ENCODE results near the gene PLEKHJ1.

DNA sequence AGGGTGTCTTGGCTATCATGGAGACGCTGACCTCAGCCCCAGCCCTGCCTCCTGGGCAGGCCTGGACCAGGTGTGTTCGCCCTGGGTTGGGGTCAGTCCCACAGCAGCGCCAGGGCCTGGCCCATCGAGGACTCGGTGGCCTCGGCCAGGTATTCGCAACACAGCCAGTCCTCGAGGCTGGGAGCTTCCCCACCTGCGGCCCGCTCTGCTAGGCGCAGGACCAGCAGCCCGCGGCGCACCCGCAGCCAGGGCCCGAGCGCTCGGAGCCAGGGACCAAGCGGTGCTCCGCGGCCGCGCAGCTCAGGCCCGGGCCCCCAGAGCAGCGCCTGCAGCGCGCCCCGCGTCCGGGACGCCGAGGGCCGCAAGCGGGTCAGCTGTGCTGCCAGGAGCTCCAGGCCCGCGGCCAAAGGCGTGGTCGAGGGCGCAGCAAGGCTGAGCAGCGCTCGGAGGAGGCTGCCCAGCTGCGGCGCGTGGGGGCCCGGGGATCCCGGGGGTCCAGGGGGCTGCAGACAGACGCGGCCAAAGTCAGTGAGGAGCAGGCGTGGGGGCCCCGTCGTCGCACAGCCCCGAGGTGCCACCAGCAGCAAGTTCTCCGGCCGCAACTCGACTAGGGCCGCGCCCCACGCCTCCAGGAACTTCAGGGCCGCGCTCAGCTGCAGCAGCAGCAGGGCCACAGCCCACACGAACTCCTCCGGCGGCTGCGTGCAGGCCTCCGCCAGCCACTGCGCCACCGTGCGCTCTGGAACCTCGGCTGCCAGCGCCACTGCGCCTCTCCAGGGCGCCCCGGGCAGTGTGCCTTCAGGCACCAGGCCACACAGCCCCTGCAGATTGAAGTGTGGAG, 39.7 kb upstream of the PLEKHJ1 start:
- TF ChIP-seq, protein P1, sequence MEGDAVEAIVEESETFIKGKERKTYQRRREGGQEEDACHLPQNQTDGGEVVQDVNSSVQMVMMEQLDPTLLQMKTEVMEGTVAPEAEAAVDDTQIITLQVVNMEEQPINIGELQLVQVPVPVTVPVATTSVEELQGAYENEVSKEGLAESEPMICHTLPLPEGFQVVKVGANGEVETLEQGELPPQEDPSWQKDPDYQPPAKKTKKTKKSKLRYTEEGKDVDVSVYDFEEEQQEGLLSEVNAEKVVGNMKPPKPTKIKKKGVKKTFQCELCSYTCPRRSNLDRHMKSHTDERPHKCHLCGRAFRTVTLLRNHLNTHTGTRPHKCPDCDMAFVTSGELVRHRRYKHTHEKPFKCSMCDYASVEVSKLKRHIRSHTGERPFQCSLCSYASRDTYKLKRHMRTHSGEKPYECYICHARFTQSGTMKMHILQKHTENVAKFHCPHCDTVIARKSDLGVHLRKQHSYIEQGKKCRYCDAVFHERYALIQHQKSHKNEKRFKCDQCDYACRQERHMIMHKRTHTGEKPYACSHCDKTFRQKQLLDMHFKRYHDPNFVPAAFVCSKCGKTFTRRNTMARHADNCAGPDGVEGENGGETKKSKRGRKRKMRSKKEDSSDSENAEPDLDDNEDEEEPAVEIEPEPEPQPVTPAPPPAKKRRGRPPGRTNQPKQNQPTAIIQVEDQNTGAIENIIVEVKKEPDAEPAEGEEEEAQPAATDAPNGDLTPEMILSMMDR (IDR thresholded peaks at IDR 0.05; ENCODE audit: low read depth, low read length): no peak
- no peak for TF ChIP-seq EZH2phosphoT487 (IDR thresholded peaks at IDR 0.05; ENCODE audit: low read depth)
